T-helper 1 cell treated with Interleukin-12 subunit alpha and Interleukin-12 subunit beta and Interleukin-4 antibody, amounts not matched to agents 30 μg/mL and 1 μg/mL, for 36 hours (primary cell): ENCODE measurements around the gene USP49.

ENCODE experiments used
- H3K27ac Mint-ChIP-seq: one replicate; pipeline ENCODE4 v1.8.0; 2021; ENCODE audit warnings: mild to moderate bottlenecking, mixed read lengths
- H3K27me3 Mint-ChIP-seq: one replicate; pipeline ENCODE4 v1.8.0; 2021; ENCODE audit warnings: low read depth, mixed read lengths
- H3K36me3 Mint-ChIP-seq: one replicate; pipeline ENCODE4 v1.8.0; 2021; ENCODE audit warnings: low read depth, mixed read lengths
- H3K4me1 Mint-ChIP-seq: one replicate; pipeline ENCODE4 v1.8.0; 2021; ENCODE audit warnings: low read depth, mixed read lengths
- H3K4me3 Mint-ChIP-seq: one replicate; pipeline ENCODE4 v1.8.0; 2021; ENCODE audit warnings: mild to moderate bottlenecking, moderate library complexity, mixed read lengths
- H3K9me3 Mint-ChIP-seq: one replicate; pipeline ENCODE4 v1.8.0; 2021; ENCODE audit warnings: mixed read lengths

Gene USP49

DNA sequence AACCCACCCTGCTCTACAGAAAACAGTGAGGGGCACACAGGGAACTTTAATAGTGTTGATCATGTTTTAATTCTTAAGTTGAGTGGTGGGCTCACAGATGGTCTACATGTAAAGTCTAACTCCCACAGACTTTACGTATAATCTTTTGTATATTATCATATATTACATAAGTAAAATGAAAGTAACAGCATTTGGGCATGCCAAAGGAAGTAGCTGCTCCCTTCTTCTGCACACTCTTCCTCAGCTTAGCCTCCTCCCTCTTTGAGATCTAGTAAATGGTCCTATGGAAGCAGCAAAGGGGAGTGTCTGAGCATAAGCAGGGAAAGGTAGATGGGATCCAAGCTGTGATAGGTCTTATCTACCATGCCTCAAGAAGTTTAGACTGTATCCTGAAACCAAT is 14.6 kb upstream of the USP49 start:
- H3K4me1 Mint-ChIP-seq = peaks cover 25% of the 10 kb centered on the region
- no peak overlapping the region for H3K27ac Mint-ChIP-seq
- H3K4me3 Mint-ChIP-seq = no peak overlapping the region
- no peaks in the 10 kb centered on the region for H3K9me3 Mint-ChIP-seq
- peaks cover 41% of the 10 kb centered on the region for H3K36me3 Mint-ChIP-seq
- no peaks in the 10 kb centered on the region for H3K27me3 Mint-ChIP-seq

DNA sequence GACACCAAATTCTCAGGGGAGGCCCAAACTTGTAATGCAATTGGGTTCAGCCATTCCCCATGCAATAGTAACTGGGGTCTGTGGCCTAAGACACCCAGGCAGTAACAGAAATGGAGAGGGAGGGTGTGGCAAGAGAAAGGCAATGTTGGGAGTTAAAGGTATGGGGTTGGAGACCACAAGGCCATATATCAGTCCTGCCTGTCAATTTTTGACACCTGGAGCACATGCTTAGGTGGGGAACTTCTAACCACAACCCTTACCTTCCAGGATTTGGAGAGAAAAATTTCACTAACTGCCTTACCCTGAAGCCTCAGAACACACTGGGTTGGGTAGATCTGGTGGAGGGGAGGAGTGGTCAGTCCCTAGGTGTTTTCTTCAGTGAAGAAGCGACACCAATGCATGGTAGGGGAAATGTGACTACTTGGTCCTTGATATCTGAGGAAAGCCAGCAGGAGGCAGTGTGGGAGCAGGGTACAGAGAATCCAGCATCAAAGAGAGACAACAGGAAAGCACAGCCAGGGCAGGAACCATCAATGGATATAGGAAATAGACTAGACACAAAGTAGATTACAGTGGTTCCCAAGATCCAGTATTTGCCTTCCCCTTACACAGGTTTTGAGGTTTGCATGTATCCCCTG is 6.8 kb upstream of the USP49 start:
- Mint-ChIP-seq H3K4me1 (peaks cover 18% of the 10 kb centered on the region), H3K27me3 (no peaks in the 10 kb centered on the region), H3K27ac (no peak overlapping the region), H3K9me3 (no peaks in the 10 kb centered on the region), H3K4me3 (no peak overlapping the region), H3K36me3 (peaks cover 19% of the 10 kb centered on the region)

DNA sequence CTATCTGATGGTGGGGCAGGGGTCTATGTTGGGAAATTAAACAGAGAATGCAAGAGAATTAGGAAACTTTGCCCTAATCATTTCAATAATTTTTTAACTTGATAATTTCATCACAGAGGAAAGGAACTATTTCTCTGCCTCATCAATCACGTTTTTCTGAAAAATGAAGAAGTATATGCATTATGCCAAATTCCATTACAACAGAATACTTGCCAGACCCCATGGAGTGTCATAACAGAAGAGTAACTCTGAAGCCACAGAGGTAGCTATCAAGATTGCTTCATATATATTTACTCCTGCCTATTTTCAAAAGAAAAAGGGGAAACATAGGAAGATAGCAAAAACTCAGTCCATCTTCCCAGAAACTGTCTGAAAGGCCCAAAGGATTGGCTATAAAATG is 5.7 kb upstream of the USP49 start:
- H3K4me1 Mint-ChIP-seq = peaks cover 19% of the 10 kb centered on the region
- H3K9me3 Mint-ChIP-seq = no peaks in the 10 kb centered on the region
- H3K27ac Mint-ChIP-seq = no peak overlapping the region
- no peaks in the 10 kb centered on the region for H3K27me3 Mint-ChIP-seq
- H3K36me3 Mint-ChIP-seq = peaks cover 14% of the 10 kb centered on the region
- no peak overlapping the region for H3K4me3 Mint-ChIP-seq

GRCh38 chr6:41896281-41896680 is 1.1 kb upstream of the USP49 start:
- no peaks in the 10 kb centered on the region for H3K9me3 Mint-ChIP-seq
- no peak overlapping the region for H3K4me3 Mint-ChIP-seq
- peak overlapping the region; percentile 83 for H3K27ac Mint-ChIP-seq
- H3K27me3 Mint-ChIP-seq = no peaks in the 10 kb centered on the region
- H3K4me1 Mint-ChIP-seq = peaks cover 9% of the 10 kb centered on the region
- peaks cover 2% of the 10 kb centered on the region for H3K36me3 Mint-ChIP-seq

DNA sequence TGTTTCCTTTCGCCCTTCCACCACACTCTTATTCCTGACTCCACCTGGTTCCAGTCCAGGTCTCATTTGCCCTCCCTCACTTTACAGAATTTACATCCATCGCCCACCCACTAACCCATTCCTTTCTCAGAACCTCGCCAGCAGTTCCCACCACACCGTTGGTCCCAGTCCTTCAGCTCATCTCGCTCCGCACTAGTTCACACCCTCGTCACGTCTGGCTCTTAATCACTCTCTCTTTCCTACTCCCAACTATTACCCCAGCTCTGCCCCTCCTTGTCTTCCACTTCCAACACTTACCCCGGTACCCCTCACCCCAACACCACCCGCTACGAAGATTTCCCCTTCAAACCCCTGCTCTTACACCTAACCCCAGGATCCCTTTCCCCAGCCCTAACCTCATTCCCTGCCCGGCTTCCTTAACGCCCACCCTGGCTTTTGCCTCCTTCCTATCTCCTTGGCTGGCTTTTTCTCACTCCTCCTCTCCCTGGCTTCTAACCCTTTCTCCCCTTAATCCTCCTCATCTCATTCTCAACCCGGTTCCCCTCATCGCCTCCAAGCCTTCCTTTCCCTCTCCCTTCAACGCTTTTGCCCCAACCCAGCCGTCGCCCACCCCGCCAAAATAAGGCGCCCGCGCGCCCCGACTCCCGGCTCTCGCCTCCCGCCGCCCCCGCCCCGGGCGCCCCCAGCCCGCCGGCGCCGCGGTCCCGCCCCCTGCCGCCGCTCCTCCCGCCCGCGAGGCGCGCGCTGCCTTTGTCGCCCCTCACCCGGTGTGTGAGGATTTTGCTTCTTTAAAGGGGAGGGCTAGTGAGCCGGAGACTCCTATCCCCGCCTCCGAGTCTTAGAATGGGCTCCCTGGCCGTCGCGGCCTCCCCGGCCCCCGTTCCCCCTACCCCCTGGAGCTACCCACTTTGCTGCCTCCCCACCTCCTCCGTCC is 542 bp downstream of the USP49 start:
- peak overlapping the region; percentile 83 for H3K27ac Mint-ChIP-seq
- H3K4me3 Mint-ChIP-seq = no peak overlapping the region
- H3K36me3 Mint-ChIP-seq = peaks cover 4% of the 10 kb centered on the region
- peaks cover 9% of the 10 kb centered on the region for H3K4me1 Mint-ChIP-seq
- H3K27me3 Mint-ChIP-seq = no peaks in the 10 kb centered on the region
- H3K9me3 Mint-ChIP-seq = no peaks in the 10 kb centered on the region

DNA sequence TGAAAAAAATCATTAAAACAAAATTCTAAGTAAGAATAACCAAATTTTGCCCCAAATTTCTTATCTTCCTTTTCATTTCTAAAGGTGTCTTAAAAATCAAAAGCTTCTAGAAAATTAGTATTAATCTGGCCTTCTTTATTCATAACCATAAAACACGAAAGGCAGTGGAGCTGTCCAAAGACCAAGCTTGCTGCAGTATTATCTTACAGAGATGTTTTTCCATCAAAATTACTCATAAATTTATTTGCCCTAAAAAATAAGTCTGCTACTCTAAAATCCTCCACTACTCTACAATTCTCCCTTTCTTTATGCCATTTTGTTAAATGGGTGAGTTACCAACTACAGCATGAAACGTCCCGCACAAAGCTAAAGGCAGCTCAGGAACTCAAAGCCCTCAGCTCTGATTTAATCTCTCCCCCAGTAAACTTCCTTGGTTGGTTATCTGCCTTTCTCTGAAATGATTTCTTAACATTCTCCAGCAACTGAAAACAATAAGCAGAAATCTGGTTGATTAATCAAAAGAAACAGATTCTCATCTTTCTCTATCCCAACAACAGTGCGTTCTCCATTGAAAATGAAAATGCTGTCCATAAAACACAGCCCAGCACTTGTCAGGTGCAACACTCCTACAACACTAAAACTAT is 2.1 kb downstream of the USP49 start:
- no peak overlapping the region for H3K27ac Mint-ChIP-seq
- no peaks in the 10 kb centered on the region for H3K9me3 Mint-ChIP-seq
- peaks cover 9% of the 10 kb centered on the region for H3K4me1 Mint-ChIP-seq
- H3K36me3 Mint-ChIP-seq = peaks cover 4% of the 10 kb centered on the region
- H3K27me3 Mint-ChIP-seq = no peaks in the 10 kb centered on the region
- H3K4me3 Mint-ChIP-seq = no peak overlapping the region

DNA sequence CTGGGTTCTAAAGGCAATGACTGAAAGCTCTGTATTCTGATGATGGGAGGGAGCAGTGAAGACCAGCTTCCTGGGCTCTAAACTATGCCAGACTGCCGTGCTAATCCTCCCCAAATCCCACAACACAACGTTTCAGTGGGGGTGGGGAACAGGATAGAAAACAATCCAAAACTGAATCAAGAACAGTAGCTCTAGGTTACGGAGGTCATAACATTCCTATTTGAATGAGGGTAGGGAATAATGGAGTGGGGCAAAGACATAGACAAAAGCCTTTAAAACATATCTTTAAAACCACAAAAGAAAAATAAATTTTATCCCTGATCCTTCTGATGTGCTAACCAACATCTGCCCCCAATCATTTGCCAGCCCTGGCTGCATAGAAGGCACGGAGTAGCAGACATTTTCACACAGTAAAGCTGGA is 7.8 kb downstream of the USP49 start:
- Mint-ChIP-seq H3K27ac (no peak overlapping the region), H3K27me3 (no peaks in the 10 kb centered on the region), H3K4me3 (no peak overlapping the region), H3K9me3 (no peaks in the 10 kb centered on the region), H3K36me3 (peaks cover 5% of the 10 kb centered on the region), H3K4me1 (no peaks in the 10 kb centered on the region)

GRCh38 chr6:41885930-41886329 is 9.2 kb downstream of the USP49 start:
- Mint-ChIP-seq H3K4me3 (no peak overlapping the region), H3K27ac (no peak overlapping the region), H3K27me3 (no peaks in the 10 kb centered on the region), H3K36me3 (peaks cover 5% of the 10 kb centered on the region), H3K9me3 (no peaks in the 10 kb centered on the region), H3K4me1 (no peaks in the 10 kb centered on the region)

- Mint-ChIP-seq H3K9me3 (no peaks in the 10 kb centered on the region), H3K4me1 (no peaks in the 10 kb centered on the region), H3K4me3 (no peak overlapping the region), H3K27ac (no peak overlapping the region), H3K36me3 (peaks cover 3% of the 10 kb centered on the region), H3K27me3 (no peaks in the 10 kb centered on the region)
Measured at GRCh38 chr6:41884957-41885356, 10.2 kb downstream of the USP49 start.

DNA sequence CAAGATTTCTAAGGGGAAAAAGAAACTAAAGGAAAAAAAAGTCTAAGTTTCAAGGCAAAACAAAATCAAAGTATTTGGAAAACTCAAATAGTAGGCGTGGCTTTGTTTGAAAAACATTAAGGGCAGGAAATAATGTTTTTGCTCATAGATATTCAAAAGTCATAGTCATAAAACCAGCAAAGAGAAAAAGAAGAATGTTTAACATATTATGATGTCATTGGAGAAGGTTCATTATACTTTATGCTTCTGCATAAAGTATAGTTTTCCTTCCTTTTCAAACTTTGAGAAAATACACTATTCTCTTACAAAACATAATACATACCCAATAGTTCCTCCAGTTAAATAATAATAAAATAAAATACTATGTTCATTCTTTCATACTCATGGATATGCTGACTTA is 13.7 kb downstream of the USP49 start:
- Mint-ChIP-seq H3K4me1 (no peaks in the 10 kb centered on the region), H3K27me3 (no peaks in the 10 kb centered on the region), H3K4me3 (no peak overlapping the region), H3K36me3 (peaks cover 3% of the 10 kb centered on the region), H3K27ac (no peak overlapping the region), H3K9me3 (no peaks in the 10 kb centered on the region)

DNA sequence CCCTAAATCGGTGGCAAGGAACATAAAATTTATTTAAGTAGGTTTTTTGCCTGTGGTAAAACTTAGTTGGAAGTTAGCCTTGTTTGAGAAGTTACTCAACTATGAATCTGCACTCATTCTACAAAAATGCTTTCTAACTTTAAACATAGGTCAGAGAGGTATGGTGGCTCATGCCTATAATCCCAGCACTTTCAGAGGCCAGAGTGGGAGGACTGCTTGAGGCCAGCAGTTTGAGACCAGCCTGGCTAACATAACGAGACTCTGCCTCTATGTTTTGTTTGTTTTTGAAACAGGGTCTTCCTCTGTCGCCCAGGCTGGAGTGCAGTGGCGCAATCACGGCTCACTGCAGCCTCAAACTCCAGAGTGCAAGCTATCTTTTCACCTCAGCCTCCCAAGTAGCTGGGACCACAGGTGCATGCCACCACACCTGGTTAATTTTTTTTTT is 16.2 kb downstream of the USP49 start:
- H3K9me3 Mint-ChIP-seq = no peaks in the 10 kb centered on the region
- no peak overlapping the region for H3K27ac Mint-ChIP-seq
- no peaks in the 10 kb centered on the region for H3K36me3 Mint-ChIP-seq
- no peaks in the 10 kb centered on the region for H3K27me3 Mint-ChIP-seq
- H3K4me1 Mint-ChIP-seq = no peaks in the 10 kb centered on the region
- H3K4me3 Mint-ChIP-seq = no peak overlapping the region

GRCh38 chr6:41878246-41878645 is 16.9 kb downstream of the USP49 start:
- H3K27me3 Mint-ChIP-seq = no peaks in the 10 kb centered on the region
- H3K4me3 Mint-ChIP-seq = no peak overlapping the region
- no peaks in the 10 kb centered on the region for H3K36me3 Mint-ChIP-seq
- H3K9me3 Mint-ChIP-seq = no peaks in the 10 kb centered on the region
- no peak overlapping the region for H3K27ac Mint-ChIP-seq
- no peaks in the 10 kb centered on the region for H3K4me1 Mint-ChIP-seq

GRCh38 chr6:41877051-41877680 is 18.0 kb downstream of the USP49 start:
- H3K27ac Mint-ChIP-seq = no peak overlapping the region
- H3K27me3 Mint-ChIP-seq = no peaks in the 10 kb centered on the region

GRCh38 chr6:41874741-41875140 is 20.4 kb downstream of the USP49 start:
- no peaks in the 10 kb centered on the region for H3K4me1 Mint-ChIP-seq
- no peak overlapping the region for H3K27ac Mint-ChIP-seq
- no peak overlapping the region for H3K4me3 Mint-ChIP-seq
- H3K36me3 Mint-ChIP-seq = peaks cover 5% of the 10 kb centered on the region
- no peaks in the 10 kb centered on the region for H3K27me3 Mint-ChIP-seq
- H3K9me3 Mint-ChIP-seq = no peaks in the 10 kb centered on the region

More at GRCh38 chr6:41877051-41877680, 18.0 kb downstream of the USP49 start:
- H3K36me3 Mint-ChIP-seq = no peaks in the 10 kb centered on the region
- H3K4me1 Mint-ChIP-seq = no peaks in the 10 kb centered on the region
- H3K9me3 Mint-ChIP-seq = no peaks in the 10 kb centered on the region
- no peak overlapping the region for H3K4me3 Mint-ChIP-seq
